Suppressor macrophage treated with lipopolysaccharide for 1 hour (primary cell): ENCODE measurements around the gene GSAP.

Source experiments
- DNase-seq, 3 donors: peaks; one replicate each; pipeline ENCODE4 v3.0.0-alpha.2; 2020 to 2022

GSAP gene

DNA sequence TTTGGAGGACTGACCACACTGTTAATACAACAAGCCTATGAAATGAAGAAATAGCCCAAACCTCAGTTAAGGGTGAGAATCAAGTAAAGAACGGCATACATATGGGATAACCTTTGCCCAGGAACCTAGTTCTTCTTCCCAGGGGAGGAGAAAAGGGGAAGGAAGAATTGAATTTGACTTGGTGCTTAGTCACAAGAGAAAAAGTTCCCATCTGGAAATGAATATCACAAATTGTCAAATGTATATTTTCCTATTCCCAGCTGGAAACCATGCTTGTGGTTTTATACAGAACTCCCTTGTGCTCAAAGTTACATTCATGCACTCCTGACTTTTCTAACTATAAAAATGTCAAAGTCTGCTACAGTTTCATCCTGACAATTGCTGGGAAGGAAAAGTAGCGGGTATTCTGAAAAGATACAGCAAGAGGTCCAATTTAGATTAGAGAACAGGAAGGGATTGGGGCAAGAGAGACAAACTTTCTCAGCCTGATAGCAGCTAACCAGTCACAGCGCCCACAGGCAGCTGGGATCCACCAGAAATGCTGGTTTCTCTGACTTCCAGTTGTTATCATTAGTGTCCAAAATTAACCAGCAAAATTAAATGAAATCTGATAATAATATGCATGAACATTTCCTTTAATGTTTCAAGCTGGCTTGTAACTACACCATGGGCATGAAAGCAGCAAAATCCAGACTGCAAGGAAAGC lies 18.6 kb upstream of the GSAP start:
- peak in 1 of 3 donors; percentile 68 for DNase-seq

DNA sequence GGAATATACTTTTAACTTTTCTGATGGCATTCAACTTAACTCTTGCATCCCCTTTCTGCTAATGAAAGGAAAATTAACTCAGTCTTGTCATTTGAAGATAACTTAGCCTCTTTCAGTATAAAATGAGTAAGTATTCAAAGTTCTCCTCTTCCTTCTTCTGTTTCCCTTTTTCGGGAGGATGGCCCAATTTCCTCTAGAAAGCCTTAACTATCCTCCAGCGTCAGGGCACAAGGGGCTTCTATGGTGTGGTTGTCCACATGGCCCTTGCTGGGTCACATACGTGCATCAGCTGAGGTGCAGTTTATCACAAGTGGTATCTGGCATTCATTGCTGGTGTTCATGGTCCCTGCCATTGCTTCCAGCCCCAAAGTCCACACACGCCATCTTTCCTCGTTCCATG lies 17.8 kb upstream of the GSAP start:
- DNase-seq: peak; percentile 51 to 71 (median 70)

DNA sequence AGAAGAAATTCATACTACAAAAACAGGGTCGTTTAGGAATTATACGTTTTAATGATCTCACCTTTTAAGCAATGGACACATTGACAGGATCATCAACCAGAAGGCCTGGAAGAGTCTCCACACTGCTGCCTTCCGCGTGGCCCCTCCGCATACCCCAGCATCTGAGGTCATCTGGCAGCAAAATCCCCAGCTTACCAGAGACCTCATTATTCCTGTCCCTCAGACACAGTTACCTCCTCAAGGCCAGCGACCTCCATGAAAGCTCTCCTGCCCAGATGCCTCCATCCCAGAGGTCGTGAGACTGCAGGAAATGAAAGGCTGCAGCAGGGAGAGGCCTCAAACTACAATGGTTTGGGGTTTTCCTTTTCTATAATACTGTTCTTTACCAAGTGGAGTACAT lies 14.8 kb upstream of the GSAP start:
- DNase-seq: no peak

DNA sequence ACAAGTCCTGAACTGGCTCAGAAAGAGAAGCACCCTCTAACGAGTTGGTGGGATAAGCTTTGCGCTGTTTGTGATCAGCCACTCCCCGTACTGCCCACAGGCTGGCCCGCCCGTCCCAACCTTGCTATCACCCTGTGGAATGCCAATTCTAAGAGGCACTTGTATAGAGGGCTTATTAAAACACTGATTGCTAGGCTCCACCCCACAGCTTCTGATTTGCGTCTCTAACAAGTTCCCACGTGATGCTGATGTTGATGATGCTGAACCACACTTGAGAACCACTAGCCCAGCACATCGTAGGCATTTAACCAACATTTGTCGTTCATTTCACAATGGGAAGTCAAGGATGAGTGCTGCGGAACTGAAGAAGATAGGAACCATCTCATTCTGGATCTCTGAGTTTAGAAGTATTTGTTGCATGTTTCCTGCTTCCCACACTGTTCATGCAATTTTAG lies 12.7 kb upstream of the GSAP start:
- DNase-seq: peak; percentile 82 to 96 (median 90)

DNA sequence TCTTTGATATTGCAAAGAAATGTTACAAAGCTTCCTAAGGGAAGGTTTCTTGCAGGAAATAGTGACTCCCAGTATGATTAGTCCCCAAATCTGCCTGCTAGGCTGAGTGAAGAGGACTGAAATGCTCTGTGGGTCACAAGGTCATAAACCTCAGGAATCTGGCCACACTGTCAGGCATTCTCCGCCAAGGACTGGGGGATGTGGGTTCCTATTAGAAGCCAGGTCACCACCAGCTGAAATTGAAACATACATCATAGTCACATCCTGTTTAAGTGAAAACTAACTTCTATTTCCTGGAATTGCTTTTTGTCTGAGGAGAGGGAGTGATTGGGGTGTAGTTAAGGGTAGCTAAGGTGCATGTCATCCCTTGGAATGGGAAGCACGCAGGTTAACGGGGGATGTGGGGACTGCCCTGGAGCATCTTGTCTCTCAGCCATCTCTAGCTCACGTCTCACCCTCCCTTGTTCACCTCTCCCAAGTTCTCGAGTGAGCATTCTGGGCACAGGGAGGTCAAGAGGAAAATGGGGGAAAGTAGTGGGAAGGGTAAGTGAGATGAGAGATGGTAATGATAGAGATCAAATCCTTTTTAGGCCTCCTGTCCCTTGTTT lies 12.0 kb upstream of the GSAP start:
- DNase-seq: peak; percentile 76 to 94 (median 81)

DNA sequence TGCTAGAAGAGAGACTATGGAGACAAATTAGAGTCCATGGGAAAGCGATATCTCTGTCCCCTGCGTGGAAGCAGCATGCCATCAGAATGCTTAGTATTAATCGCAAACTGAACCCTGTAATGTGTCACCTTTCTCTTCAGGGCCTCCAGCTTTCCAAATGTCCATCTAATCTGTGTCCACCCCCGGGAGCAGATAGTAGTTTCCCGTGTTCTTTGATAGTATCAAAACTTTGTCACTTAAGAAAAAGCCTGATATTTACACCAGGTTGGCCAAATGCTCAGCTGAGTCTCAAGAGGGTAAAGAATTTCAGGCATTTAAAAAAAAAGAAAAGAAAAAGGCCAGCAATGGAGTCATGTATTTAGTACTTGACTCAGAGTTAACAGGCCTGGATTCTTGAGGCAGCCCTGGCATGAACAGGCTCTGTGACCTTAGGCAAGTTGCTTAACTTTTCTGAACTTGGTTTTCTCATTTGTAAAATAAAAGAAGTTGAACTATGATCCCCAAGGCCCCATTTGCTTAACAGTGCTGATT lies 10.4 kb upstream of the GSAP start:
- peak in 1 of 3 donors; percentile 52 for DNase-seq

DNA sequence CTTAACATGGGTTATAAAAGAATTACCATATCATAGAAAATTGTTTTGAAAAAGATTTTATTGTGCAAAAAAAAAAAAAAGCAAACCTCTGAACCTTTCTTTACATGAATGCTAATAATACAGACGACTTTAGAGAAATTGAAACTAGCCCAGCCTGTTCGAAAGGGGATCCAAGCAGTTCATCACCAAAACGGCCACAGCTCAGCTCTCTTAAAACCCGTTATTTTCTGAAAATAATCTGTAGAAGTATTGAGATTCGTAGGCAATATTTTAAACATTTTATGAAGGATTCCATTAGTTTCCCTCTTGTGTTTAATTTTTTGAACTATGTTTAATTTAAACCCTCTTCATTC lies 9.9 kb upstream of the GSAP start:
- peak; percentile 46 to 62 (median 59) for DNase-seq

DNA sequence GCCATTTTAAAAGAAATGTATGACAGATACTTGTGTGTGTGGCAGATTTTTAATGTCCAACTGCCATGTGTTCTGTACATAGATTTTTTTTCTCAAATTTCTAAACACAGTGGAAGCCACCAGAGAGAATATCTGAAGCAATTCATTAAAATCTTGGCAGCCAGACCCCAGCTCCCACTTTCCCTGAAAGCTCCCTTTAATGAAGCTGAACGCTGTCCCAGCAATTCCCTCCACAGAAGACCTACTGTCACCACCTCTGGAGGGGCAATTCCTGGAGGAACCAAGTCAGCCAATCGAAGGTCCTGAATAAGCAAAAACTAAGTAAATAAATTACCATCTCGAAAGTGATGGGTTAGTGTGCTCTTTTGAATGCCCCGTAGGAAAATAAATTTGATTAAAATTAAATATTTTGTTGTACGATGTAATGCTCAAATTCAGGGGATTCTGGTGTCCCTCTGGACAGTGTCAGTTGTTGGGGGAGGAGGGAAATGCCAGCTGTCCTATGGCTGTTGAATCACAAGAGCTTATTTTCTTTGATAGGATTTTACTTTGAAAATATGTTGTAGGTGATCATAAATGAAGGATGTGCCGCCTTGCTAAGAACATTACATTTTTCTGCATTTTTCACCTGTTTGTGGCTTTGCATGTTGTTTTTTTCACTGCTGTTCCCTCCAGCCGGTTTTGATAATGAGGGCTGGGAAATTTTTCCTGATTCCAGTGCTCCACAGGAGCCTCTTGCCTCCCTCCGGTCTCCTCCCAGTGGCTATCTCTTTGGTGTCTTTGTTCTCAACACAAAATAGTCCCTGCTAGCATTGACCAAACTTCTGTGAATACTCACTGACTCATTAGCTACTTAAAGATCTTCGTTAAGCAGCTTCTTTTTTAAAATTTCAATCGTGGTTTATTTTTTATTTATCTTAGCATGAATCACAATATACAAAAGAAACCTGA lies 9.2 kb upstream of the GSAP start:
- peak in 2 of 3 donors; percentile 63 to 79 for DNase-seq

DNA sequence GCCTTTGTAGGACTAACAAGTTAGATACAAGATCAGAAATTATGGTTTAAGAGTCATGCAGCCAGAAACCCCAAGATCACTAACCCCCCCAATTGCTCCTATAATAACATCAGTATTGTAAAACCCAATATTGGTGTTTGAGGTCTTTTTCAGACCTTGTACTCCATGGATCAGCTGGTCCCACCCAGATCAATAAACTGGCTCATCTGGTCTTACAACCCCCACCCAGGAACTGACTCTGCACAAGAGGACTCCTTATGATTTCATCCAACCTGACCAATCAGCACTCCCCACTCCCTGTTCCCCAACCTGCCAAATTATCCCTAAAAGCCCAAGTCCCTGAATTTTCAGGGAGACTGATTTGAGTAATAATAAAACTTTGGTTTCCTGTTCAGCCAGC lies 6.4 kb upstream of the GSAP start:
- no peak for DNase-seq

DNA sequence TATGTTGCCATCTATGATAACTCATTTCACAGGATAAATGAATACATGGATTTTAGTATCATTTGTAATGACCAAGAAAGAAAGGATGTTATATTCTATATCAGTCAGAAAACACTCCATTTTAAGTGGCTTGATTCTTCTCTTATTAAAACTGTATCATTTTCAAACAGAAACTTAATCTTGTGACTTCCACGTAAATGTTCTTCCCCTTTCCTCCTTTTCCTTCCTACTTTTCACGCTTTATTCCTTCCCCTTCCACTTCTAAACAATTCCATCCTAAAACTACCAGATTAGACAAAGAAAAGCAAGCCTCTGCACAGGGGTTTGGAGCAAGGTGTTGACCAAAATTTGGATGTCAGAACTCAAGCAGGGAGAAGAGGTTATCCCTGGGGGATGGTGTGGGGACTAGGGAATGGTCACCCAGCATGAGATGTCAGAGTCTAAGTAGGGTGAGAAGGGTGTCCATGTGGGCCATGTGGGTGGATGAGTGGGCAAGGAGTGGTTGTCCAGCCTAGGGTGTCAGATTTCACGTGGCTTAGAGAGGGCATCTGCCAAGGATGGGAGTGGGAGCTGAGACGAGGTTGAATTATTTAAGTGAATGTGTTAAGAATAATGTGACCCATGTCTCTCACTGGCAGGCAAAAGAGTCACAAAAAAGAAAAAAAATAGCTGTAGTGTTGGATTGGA lies 5.0 kb upstream of the GSAP start:
- DNase-seq: peak; percentile 44 to 76 (median 64)

DNA sequence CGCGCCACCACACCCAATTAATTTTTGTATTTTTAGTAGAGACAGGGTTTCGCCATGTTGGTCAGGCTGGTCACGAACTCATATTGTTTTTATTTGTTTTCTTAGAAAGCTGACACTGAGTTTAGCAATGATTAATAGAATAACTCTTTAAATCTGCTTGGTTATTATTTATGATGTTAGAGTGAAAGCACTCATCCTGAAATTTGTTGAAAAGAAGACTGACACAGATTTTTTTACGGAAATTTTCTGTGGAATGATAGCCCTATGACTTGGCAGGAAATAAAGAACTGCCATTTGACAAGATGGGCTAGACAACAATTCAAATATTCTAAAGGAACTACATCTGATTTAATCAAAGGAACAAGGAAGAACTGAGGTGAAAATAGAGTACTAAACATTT lies 4.3 kb upstream of the GSAP start:
- DNase-seq: no peak

DNA sequence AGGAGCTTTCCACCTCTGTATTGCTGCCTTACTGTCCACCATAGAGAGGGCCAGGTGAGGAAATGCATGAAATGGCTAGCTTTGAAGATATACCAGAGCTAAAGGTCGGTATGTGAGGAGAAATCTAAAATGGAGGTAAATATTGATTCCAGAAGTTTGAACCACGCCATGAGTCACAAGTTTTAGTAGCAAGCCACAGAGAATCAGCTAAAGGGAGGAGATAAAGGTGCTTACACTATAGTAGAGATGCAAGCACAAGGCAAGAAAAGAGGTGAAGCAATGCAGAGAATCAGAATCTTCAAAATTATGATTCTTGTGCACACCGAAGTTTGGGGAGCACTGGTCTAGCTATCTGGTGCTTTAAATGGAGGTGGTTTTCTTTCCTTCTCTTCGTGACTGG lies 3.0 kb upstream of the GSAP start:
- no peak for DNase-seq

DNA sequence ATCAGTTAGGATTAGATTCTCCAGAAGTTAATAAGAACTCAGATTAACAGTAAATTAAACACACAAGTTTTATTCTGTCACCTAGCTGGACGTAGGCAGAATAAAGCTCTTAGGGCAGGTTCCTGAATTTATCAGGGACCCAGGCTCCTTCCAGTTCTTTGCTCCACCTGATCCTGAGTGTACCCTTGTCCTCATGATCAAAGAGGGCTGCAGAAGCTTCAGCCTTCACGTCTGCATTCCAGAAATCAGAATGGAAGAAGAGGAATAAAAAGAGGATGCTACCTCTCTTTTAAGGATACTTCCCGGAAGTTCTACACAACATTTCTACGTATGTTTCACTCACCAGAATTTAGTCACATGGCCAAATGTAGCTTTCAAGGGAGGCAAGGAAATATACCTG lies 1.7 kb upstream of the GSAP start:
- no peak for DNase-seq

DNA sequence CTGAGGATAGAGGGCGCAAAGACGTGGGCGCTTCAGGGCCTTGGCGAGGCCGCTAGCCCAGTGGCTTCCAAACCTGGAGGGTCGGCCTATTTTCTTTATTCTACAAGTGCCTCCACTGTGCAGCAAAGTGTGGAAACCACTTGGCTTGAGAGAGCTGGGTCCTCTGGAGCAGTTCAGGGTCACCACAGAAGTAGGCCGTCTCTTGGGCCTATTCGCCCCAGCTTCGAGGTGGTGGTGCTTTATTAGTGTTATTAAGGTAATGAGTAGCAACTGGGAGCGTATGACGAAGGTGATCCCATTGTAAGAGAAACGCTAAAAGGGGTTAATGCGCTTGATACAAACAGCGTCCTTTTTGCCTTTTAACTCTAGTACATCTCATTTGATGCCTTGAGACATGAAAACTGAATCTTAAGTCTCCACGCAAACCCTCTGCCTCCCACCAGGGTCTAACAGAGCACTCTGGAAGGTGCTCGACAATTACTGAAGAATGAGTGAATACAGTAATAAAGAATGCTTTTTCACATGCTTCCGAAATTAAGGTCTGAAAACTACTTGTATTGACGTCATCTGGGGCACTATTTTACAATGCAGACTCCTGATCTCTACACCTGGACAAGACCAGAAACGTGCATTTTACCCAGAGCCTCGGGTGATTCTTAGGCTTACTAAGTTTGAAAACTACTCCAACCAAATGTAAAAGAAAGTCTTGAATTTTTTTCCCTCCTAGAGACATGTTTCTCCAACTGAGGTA lies 647 bp upstream of the GSAP start:
- no peak for DNase-seq

DNA sequence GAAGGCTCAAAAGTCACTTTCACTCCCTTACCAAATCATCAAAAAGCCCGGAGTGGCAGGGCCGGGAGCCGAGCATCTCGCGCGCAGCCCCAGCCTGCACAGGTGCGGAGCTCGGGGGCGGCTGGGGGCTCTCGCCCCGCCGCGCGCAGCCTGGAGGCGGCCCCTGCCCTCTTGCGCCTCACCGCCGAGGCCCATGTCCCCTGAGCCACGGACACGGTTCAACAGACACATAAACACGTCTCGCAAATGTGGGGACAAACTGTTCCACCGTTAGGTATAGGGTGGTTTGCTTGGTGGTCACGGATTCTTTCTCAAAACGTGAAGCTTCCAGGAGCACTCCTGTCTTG lies 700 bp downstream of the GSAP start:
- DNase-seq: no peak

DNA sequence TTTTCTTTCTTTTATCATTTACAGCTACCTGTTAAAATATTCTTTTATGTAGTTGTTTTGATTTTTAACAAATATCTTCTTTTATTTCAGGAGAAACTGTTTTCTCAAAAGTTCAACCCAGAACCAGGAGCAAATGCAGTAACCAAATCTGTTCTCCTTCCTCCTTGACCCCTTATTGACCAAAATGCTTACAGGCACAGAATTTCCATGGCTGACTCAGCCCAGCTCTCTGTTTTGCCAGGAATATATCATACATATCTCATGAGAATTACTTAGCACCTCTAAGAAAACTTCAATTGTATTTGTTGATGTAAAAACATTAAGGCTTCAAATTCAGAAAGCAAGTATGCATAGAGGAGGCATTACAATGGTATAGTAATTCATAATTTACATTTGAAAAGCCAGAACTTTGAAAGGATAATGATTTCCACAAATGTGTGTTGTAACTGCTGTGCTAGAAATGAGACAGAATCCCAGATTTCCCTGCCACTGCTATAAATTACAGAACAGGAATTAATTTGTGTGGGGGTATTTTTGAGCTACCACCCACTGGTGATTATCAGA lies 2.2 kb downstream of the GSAP start:
- peak; percentile 74 to 91 (median 88) for DNase-seq

DNA sequence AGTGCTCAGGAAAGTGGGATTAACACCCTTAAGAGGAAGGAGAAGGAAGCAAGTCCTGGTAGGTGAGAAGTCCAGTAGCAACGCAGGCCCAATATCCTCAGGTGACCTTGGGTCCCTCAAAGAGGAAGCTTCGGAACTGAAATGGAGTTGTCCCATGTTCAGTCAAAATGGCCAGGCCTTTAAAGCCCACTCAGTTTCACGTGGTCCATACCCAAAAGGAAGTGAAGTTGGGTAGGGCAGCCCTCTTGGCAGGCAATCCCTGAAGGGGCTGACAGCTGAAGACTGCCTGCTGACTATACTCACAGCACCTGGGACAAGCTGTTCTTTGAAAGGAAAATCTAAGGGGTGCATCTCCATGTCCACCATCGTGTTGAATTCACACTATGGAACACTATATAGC lies 3.0 kb downstream of the GSAP start:
- peak; percentile 82 to 83 (median 82) for DNase-seq

DNA sequence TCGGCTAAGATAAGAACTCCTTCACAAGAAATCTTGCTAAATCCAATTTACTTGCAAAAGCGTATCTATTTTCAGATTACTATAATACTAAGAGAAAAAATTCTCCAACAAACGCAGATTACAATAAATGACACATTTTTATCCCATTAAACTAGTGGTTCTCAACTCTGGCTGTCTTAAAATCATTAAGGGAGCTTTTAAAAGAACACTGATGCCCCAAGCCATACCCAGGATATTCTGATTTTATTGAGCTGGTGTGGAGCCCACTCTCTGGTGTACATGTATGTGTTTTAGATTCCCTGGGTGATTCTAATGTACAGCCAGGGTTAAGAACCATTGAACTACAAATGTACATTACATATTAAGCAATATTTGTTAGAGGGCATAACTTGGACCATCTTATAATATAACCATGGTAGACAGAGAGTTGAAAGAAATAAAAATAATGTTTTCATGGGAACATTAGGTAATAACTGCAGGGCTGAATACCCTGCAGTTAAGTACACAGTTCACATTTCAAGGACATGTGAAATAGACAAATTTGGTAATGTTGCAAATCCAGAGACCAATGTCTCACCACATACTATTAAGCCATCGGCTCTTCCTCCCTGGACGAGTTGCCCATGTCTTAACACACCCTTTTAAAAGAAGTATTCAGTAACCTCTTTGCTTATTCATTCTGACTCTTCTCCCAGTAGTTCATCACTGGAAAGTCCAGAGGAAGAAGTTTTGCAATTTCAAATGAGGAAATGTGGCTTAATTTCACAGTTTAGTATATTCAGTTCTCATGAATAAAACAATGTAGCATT lies 6.2 kb downstream of the GSAP start:
- peak; percentile 89 to 99 (median 97) for DNase-seq

DNA sequence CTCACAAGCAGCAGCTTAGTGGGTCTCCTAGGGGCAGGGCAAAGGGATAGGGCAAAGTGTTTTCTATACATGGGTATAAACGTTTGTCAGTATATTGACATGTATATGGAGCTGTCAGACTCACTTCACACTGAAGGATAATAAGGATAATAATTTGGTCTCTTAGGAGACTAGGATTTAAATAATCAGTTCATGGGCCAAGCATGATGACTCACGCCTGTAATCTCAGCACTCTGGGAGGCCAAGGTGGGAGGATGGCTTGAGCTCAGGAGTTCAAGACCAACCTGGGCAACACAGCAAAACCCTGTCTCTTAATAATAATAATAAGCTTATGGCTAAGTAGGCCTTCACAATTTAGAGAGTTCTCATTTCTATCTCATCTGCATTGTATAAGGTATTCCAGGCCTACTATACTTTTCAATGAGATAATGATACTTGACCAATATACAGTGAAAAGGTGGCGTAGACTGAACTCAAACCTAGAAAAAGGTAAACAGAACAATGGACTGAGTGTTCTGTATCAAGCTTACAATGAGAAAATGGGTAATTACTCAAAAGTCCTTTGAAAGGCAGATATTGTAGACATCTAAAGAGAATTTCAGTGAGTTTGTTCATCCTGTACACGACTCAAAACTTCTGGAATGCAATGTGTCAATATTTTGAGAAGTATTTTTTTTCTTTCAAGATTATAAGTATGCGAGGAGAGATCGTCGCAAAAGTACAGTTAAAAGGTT lies 7.0 kb downstream of the GSAP start:
- DNase-seq: peak in 1 of 3 donors; percentile 47

DNA sequence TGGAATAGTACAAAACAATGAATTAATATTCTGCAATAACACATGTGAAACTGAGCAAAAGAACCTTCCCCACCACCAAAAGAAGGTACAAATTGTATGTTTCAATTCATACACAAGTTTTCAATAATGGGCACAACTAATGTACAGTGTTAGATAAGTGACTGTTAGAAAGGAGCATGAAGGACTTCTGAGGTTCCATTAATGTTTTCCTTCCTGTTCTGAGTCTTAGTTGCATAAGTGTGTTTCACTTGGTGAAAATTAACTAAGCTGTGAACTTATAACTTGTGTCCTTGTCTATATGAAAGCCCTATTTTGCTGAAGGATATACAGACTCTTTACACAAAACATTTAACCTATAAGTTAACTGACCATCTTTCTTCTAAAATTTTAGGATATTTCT lies 8.2 kb downstream of the GSAP start:
- no peak for DNase-seq
